Measurements from ENCODE around the gene TSKU. TPM values are rescaled to one million over a fixed set of nuclear protein-coding genes. Genes with fewer than 3 reads are reported as not detected.

TSKU gene
- total RNA-seq, 8 experiments from 2014 or later = 12.1 to 95.3 (median 23.0) TPM

GRCh38 chr11:76756341-76756741, 26.8 kb upstream of the TSKU start:
- ATAC-seq (replicated peaks in 6 of 8) = no peak
- Histone ChIP-seq H3K27ac (no peak overlapping the region), H3K4me1 (replicated peaks in 1 of 2) (peaks cover 0 to 6% of the 10 kb centered on the region in 2 donors), H3K4me3 (no peak overlapping the region)
- 60 to 100% (median 100%) methylated on average over 1 to 3 of the region's 6 CpGs; no CpG with 5 or more reads in 4 of the 10 experiments for WGBS, 10 experiments
- in situ Hi-C loops (cut with MboI; ENCODE audit: low pct_unique_long_range_greater_than_20kb in 2 of 9, low sequenced_read_pairs in 9 of 9, unreplicated experiment in 9 of 9) = no loop called here

GRCh38 chr11:76758311-76758710, 24.8 kb upstream of the TSKU start:
- H3K4me3 ChIP-seq = no peak overlapping the region
- in situ Hi-C loops (cut with MboI; ENCODE audit: low pct_unique_long_range_greater_than_20kb in 2 of 9, low sequenced_read_pairs in 9 of 9, unreplicated experiment in 9 of 9) = no loop called here
- no peak overlapping the region for H3K27ac ChIP-seq
- peak in 4 of 8 experiments; percentile 11 to 72 (median 40) for ATAC-seq (replicated peaks in 6 of 8)
- 33 to 100% (median 88%) methylated on average over 1 to 6 of the region's 9 CpGs; no CpG with 5 or more reads in 3 of the 10 experiments for WGBS, 10 experiments
- peaks cover 1 to 4% of the 10 kb centered on the region in 2 donors for H3K4me1 ChIP-seq (replicated peaks in 1 of 2)

DNA sequence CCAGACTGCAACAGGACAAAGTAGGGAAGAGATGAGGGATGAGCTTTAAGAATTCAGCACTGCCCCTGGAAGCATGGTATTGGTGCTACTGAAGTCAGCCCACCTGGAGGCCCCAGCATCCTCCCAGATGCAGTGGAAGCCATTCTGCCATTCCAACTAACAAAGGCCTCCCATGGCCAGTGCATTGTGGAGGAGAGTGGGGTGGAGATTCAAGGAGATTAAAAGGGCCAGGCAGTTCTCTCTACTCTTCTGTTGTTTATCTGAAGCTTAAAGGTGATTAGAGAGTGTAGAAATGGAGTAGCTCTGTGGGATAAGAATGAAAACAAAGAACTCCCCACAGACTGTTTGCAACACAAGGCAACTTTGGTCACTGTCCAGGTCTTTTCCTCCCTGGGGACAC, 24.1 kb upstream of the TSKU start:
- in situ Hi-C loops (cut with MboI; ENCODE audit: low pct_unique_long_range_greater_than_20kb in 2 of 9, low sequenced_read_pairs in 9 of 9, unreplicated experiment in 9 of 9) = no loop called here
- Histone ChIP-seq H3K4me3 (no peak overlapping the region), H3K27ac (no peak overlapping the region), H3K4me1 (replicated peaks in 1 of 2) (peaks cover 0 to 4% of the 10 kb centered on the region in 2 donors)
- no peak for ATAC-seq (replicated peaks in 6 of 8)

- no peak overlapping the region for H3K4me3 ChIP-seq
- no peak for ATAC-seq (replicated peaks in 6 of 8)
- WGBS, 10 experiments = 50 to 100% (median 70%) methylated on average over 1 to 2 of the region's 2 CpGs; no CpG with 5 or more reads in 1 of the 10 experiments
- H3K4me1 ChIP-seq (replicated peaks in 1 of 2) = peaks cover 0 to 4% of the 10 kb centered on the region in 2 donors
- H3K27ac ChIP-seq = no peak overlapping the region
- in situ Hi-C loops (cut with MboI; ENCODE audit: low pct_unique_long_range_greater_than_20kb in 2 of 9, low sequenced_read_pairs in 9 of 9, unreplicated experiment in 9 of 9) = no loop called here
Measured at GRCh38 chr11:76759517-76759916, 23.6 kb upstream of the TSKU start.

- H3K4me3 ChIP-seq = no peak overlapping the region
- 37 to 86% (median 70%) methylated on average over 1 to 3 of the region's 4 CpGs; no CpG with 5 or more reads in 3 of the 10 experiments for WGBS, 10 experiments
- peaks cover 0 to 4% of the 10 kb centered on the region in 2 donors for H3K4me1 ChIP-seq (replicated peaks in 1 of 2)
- no peak for ATAC-seq (replicated peaks in 6 of 8)
- H3K27ac ChIP-seq = no peak overlapping the region
- in situ Hi-C loops (cut with MboI; ENCODE audit: low pct_unique_long_range_greater_than_20kb in 2 of 9, low sequenced_read_pairs in 9 of 9, unreplicated experiment in 9 of 9) = no loop called here
Measured at GRCh38 chr11:76760236-76760635, 22.9 kb upstream of the TSKU start.

DNA sequence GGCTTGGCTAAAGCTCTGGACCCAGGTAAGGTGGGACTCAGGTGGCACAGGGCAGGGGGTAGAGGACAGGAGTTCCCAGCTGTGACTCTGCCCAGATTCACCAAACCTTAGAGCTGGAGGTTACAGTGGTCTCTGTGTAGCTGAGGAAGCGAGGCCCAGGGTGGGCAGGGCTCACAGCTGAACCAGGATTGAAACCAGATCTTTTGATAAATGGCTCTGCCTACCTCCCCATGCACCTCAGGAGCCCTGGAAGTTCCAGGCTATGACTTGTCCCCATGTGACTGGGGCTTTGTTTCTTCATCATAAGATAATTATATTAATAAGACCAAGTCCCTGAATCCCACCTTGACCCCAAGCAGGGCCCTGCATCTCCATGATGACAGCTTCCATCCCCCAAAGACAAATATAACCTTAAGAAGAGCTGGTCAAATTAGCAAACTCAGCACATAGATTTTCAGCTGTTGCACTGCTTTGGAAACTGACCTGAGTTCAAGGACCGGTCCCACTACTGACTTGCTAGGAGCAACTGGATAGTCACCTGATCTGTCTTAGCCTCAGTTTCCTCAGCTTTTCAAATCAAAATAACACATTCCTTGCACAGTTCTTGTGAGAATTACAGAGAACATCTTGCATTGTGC, 21.3 kb upstream of the TSKU start:
- Histone ChIP-seq H3K27ac (no peak overlapping the region), H3K4me1 (replicated peaks in 1 of 2) (peaks cover 0 to 4% of the 10 kb centered on the region in 2 donors), H3K4me3 (no peak overlapping the region)
- WGBS, 10 experiments = 0 to 100% (median 75%) methylated on average over 1 to 2 of the region's 2 CpGs; no CpG with 5 or more reads in 1 of the 10 experiments
- in situ Hi-C loops (cut with MboI; ENCODE audit: low pct_unique_long_range_greater_than_20kb in 2 of 9, low sequenced_read_pairs in 9 of 9, unreplicated experiment in 9 of 9) = no loop called here
- ATAC-seq (replicated peaks in 6 of 8) = peak in 1 of 8 experiments; percentile 33

DNA sequence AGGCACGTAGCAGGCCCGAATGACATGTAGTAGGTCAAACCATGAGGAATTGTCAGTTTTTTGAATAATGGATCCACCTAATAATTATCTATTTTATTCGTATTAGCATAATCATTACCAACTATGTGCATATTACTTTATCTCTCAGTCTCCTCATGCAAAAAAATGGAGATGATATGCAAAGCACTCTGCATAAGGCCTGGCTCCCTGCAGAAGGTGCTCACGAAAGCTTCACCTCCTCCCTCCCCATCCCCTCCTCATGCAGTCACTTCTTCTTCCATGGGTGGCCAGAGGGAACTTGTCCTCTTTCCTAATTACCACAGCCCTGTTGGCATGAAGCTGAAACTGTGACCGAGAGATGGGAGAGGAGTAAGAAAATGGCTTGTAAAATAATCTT, 20.8 kb upstream of the TSKU start:
- Histone ChIP-seq H3K27ac (no peak overlapping the region), H3K4me1 (replicated peaks in 1 of 2) (peaks cover 0 to 4% of the 10 kb centered on the region in 2 donors), H3K4me3 (no peak overlapping the region)
- in situ Hi-C loops (cut with MboI; ENCODE audit: low pct_unique_long_range_greater_than_20kb in 2 of 9, low sequenced_read_pairs in 9 of 9, unreplicated experiment in 9 of 9) = no loop called here
- 0 to 93% (median 70%) methylated on average over 2 to 5 of the region's 5 CpGs; no CpG with 5 or more reads in 2 of the 10 experiments for WGBS, 10 experiments
- ATAC-seq (replicated peaks in 6 of 8) = peak in 4 of 8 experiments; percentile 46 to 56 (median 50)

- H3K4me1 ChIP-seq (replicated peaks in 1 of 2) = peaks cover 4 to 6% of the 10 kb centered on the region in 2 donors
- WGBS, 10 experiments = 50 to 100% (median 79%) methylated on average over 1 to 3 of the region's 5 CpGs; no CpG with 5 or more reads in 5 of the 10 experiments
- in situ Hi-C loops (cut with MboI; ENCODE audit: low pct_unique_long_range_greater_than_20kb in 2 of 9, low sequenced_read_pairs in 9 of 9, unreplicated experiment in 9 of 9) = no loop called here
- peak in 3 of 8 experiments; percentile 4 to 10 (median 5) for ATAC-seq (replicated peaks in 6 of 8)
- no peak overlapping the region for H3K4me3 ChIP-seq
- no peak overlapping the region for H3K27ac ChIP-seq
Measured at GRCh38 chr11:76762867-76763572, 20.1 kb upstream of the TSKU start.

DNA sequence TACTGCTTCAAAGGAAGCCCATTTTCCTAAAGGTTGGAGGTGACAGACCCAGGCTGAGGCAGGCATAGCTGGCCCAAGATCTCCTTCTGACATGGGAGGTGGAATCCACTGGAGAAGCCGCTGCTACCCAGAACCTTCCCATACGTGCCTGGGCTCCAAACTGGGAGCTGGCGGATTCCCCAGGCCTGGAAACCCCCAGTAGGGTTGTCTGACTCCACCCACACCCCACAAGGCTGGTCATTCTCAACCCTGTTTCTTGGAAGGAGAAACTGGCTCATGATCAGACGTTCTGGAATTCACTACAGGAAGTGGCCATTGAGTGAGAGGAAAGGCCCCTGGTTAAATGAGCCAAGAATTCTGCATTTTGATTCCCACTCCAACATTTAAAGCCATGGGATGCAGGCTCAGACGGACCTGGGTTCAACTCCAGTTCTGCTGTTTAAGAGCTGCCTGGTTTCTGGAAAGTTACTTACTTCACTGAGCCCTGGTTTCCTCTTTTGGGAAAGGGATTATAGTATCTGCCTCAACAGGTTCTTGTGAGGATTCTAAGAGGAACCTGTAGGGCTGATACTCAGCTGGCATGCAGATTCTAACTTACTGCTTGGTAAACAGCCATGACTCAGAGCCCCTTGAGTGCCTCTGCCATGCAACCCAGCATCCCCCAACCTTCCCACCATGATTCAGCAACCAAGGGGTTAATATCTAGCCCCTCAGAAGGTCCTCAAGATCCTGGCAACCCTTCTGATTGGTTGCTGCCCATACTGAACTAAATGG, 19.4 kb upstream of the TSKU start:
- peaks cover 4 to 13% of the 10 kb centered on the region in 2 donors for H3K4me1 ChIP-seq (replicated peaks in 1 of 2)
- no peak overlapping the region for H3K4me3 ChIP-seq
- no peak overlapping the region for H3K27ac ChIP-seq
- 42 to 80% (median 70%) methylated on average over 1 to 5 of the region's 5 CpGs; no CpG with 5 or more reads in 7 of the 10 experiments for WGBS, 10 experiments
- in situ Hi-C loops (cut with MboI; ENCODE audit: low pct_unique_long_range_greater_than_20kb in 2 of 9, low sequenced_read_pairs in 9 of 9, unreplicated experiment in 9 of 9) = no loop called here
- peak in 3 of 8 experiments; percentile 9 to 69 (median 64) for ATAC-seq (replicated peaks in 6 of 8)

DNA sequence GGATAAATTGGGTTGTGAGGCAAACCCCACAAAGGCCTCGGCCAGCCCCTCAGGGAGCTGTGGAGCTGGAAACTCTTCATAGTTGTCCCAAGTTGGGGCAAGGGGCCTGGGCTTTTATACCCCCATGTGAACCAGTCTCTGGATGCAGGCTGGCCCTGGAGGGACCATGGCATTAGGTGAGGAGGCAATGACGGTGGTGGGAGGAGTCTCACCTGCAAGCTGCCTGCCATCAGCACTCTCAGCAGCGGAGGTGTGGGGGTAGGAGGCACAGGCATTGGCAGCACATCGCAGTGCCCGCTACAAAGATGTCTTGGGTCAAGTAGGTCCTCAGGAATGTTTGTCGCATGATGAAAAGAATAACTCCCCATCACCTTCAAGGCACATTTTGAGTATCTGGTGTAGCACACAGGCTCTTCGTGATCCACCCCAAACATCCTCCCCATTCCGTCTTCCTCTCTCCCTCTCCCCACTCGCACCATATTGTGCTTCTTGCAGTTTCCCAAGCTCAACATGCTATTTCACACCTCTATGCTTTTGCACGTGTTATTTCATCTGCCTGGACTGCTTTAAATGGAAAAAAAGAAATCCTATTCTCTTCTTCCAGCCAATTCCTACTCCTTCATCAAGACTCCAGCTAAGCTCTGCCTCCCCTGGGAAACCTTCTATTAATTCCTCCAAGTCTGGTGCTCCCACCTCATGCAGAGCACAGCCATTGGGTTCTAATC, 18.1 kb upstream of the TSKU start:
- H3K27ac ChIP-seq = no peak overlapping the region
- no peak for ATAC-seq (replicated peaks in 6 of 8)
- WGBS, 10 experiments = 40 to 100% (median 81%) methylated on average over 1 to 7 of the region's 10 CpGs; no CpG with 5 or more reads in 3 of the 10 experiments
- peaks cover 4 to 16% of the 10 kb centered on the region in 2 donors for H3K4me1 ChIP-seq (replicated peaks in 1 of 2)
- H3K4me3 ChIP-seq = no peak overlapping the region
- in situ Hi-C loops (cut with MboI; ENCODE audit: low pct_unique_long_range_greater_than_20kb in 2 of 9, low sequenced_read_pairs in 9 of 9, unreplicated experiment in 9 of 9) = no loop called here

- Histone ChIP-seq H3K4me3 (no peak overlapping the region), H3K4me1 (replicated peaks in 1 of 2) (peaks cover 4 to 16% of the 10 kb centered on the region in 2 donors), H3K27ac (no peak overlapping the region)
- in situ Hi-C loops (cut with MboI; ENCODE audit: low pct_unique_long_range_greater_than_20kb in 2 of 9, low sequenced_read_pairs in 9 of 9, unreplicated experiment in 9 of 9) = no loop called here
- 75 to 100% (median 89%) methylated on average over 1 to 2 of the region's 5 CpGs; no CpG with 5 or more reads in 7 of the 10 experiments for WGBS, 10 experiments
- ATAC-seq (replicated peaks in 6 of 8) = no peak
Measured at GRCh38 chr11:76765863-76766350, 17.2 kb upstream of the TSKU start.

- WGBS, 10 experiments = 0 to 100% (median 98%) methylated on average over 1 to 4 of the region's 6 CpGs; no CpG with 5 or more reads in 4 of the 10 experiments
- in situ Hi-C loops (cut with MboI; ENCODE audit: low pct_unique_long_range_greater_than_20kb in 2 of 9, low sequenced_read_pairs in 9 of 9, unreplicated experiment in 9 of 9) = no loop called here
- Histone ChIP-seq H3K4me3 (no peak overlapping the region), H3K27ac (no peak overlapping the region), H3K4me1 (replicated peaks in 1 of 2) (peaks cover 4 to 16% of the 10 kb centered on the region in 2 donors)
- no peak for ATAC-seq (replicated peaks in 6 of 8)
Measured at GRCh38 chr11:76766521-76766920, 16.6 kb upstream of the TSKU start.
